Activated CD4-positive, alpha-beta T cell treated with anti-CD3 and anti-CD28 coated beads, Interleukin-2, amount 10 ng/mL, durations not matched to agents 24 days and 14 days (primary cell): ENCODE data around the gene FAM13A. TPM values are rescaled to one million over a fixed set of nuclear protein-coding genes. Genes with fewer than 3 reads are reported as not detected.
"Not testable (repeated sequence)": the region's sequence is repeated elsewhere in the genome, so short reads cannot be mapped to it uniquely, and the experiment has no call there.

Source experiments
- DNase-seq: peaks from one replicate; pipeline ENCODE4 v3.0.0; 2022
- H3K27ac Mint-ChIP-seq: one replicate; pipeline ENCODE4 v1.8.0; 2022; ENCODE audit warnings: mild to moderate bottlenecking, mixed read lengths
- H3K27me3 Mint-ChIP-seq: one replicate; pipeline ENCODE4 v1.8.0; 2022; ENCODE audit warnings: mixed read lengths
- H3K36me3 Mint-ChIP-seq: one replicate; pipeline ENCODE4 v1.8.0; 2022; ENCODE audit warnings: low read depth, mild to moderate bottlenecking, mixed read lengths
- H3K4me1 Mint-ChIP-seq: one replicate; pipeline ENCODE4 v1.8.0; 2021; ENCODE audit warnings: mixed read lengths
- H3K4me3 Mint-ChIP-seq: one replicate; pipeline ENCODE4 v1.8.0; 2022; ENCODE audit warnings: mild to moderate bottlenecking, moderate library complexity, mixed read lengths
- H3K9me3 Mint-ChIP-seq: one replicate; pipeline ENCODE4 v1.8.0; 2021; ENCODE audit warnings: mixed read lengths
- intact Hi-C: fragments of 100-400 bp; cut with micrococcal nuclease; formaldehyde crosslinking; loops from one replicate; pipeline ENCODE4 v1.15.1; 2023
- total RNA-seq: library from RNA; stranded (reverse); gene quantifications from 2 replicates; pipeline ENCODE4 v1.2.3, GENCODE V29; 2022

FAM13A gene
- total RNA-seq, 1 donor from 2014 or later = 3.0 TPM

GRCh38 chr4:89000844-89001360 is 56.1 kb downstream of the FAM13A start:
- intact Hi-C loops = no loop called here

GRCh38 chr4:89000382-89000781 is 56.6 kb downstream of the FAM13A start:
- no peaks in the 10 kb centered on the region for H3K36me3 Mint-ChIP-seq
- intact Hi-C loops = no loop called here
- no peak overlapping the region for H3K27ac Mint-ChIP-seq
- peaks cover 2% of the 10 kb centered on the region for H3K4me1 Mint-ChIP-seq
- DNase-seq = no peak
- peaks cover 3% of the 10 kb centered on the region for H3K9me3 Mint-ChIP-seq
- peaks cover 2% of the 10 kb centered on the region for H3K27me3 Mint-ChIP-seq
- no peak overlapping the region for H3K4me3 Mint-ChIP-seq

More at GRCh38 chr4:89000844-89001360, 56.1 kb downstream of the FAM13A start:
- peaks cover 2% of the 10 kb centered on the region for H3K27me3 Mint-ChIP-seq
- H3K9me3 Mint-ChIP-seq = peaks cover 4% of the 10 kb centered on the region
- H3K27ac Mint-ChIP-seq = no peak overlapping the region
- DNase-seq = no peak
- H3K4me1 Mint-ChIP-seq = peaks cover 2% of the 10 kb centered on the region
- H3K36me3 Mint-ChIP-seq = no peaks in the 10 kb centered on the region
- no peak overlapping the region for H3K4me3 Mint-ChIP-seq

GRCh38 chr4:88999392-88999930 is 57.5 kb downstream of the FAM13A start:
- Mint-ChIP-seq H3K36me3 (no peaks in the 10 kb centered on the region), H3K27ac (no peak overlapping the region), H3K4me3 (no peak overlapping the region), H3K4me1 (peaks cover 2% of the 10 kb centered on the region), H3K9me3 (no peaks in the 10 kb centered on the region), H3K27me3 (peaks cover 2% of the 10 kb centered on the region)
- DNase-seq = no peak
- intact Hi-C loops = no loop called here

- no peak overlapping the region for H3K4me3 Mint-ChIP-seq
- no peak overlapping the region for H3K27ac Mint-ChIP-seq
- H3K27me3 Mint-ChIP-seq = peaks cover 2% of the 10 kb centered on the region
- peaks cover 2% of the 10 kb centered on the region for H3K4me1 Mint-ChIP-seq
- no peaks in the 10 kb centered on the region for H3K36me3 Mint-ChIP-seq
- no peaks in the 10 kb centered on the region for H3K9me3 Mint-ChIP-seq
- intact Hi-C loops = no loop called here
- DNase-seq = no peak
Measured at GRCh38 chr4:88998891-88999290, 58.1 kb downstream of the FAM13A start.

- Mint-ChIP-seq H3K4me1 (peaks cover 2% of the 10 kb centered on the region), H3K9me3 (no peaks in the 10 kb centered on the region)
Measured at GRCh38 chr4:88998001-88998400, 59.0 kb downstream of the FAM13A start.

GRCh38 chr4:88995874-88996273 is 61.1 kb downstream of the FAM13A start:
- H3K9me3 Mint-ChIP-seq = no peaks in the 10 kb centered on the region
- no peaks in the 10 kb centered on the region for H3K36me3 Mint-ChIP-seq
- DNase-seq = no peak
- no peak overlapping the region for H3K27ac Mint-ChIP-seq
- no peak overlapping the region for H3K4me3 Mint-ChIP-seq
- H3K27me3 Mint-ChIP-seq = no peaks in the 10 kb centered on the region
- peaks cover under 1% of the 10 kb centered on the region for H3K4me1 Mint-ChIP-seq
- intact Hi-C loops = no loop called here

More at GRCh38 chr4:88998001-88998400, 59.0 kb downstream of the FAM13A start:
- Mint-ChIP-seq H3K27ac (no peak overlapping the region), H3K36me3 (no peaks in the 10 kb centered on the region), H3K27me3 (peaks cover 2% of the 10 kb centered on the region), H3K4me3 (no peak overlapping the region)
- no peak for DNase-seq
- intact Hi-C loops = no loop called here

GRCh38 chr4:88995257-88995656 is 61.7 kb downstream of the FAM13A start:
- DNase-seq, intact Hi-C loops, H3K4me3 Mint-ChIP-seq, H3K27ac Mint-ChIP-seq, H3K4me1 Mint-ChIP-seq, H3K36me3 Mint-ChIP-seq, H3K9me3 Mint-ChIP-seq, H3K27me3 Mint-ChIP-seq: not testable (repeated sequence)

- DNase-seq = no peak
- no peaks in the 10 kb centered on the region for H3K4me1 Mint-ChIP-seq
- H3K36me3 Mint-ChIP-seq = no peaks in the 10 kb centered on the region
- no peak overlapping the region for H3K27ac Mint-ChIP-seq
- peaks cover 2% of the 10 kb centered on the region for H3K27me3 Mint-ChIP-seq
- H3K9me3 Mint-ChIP-seq = no peaks in the 10 kb centered on the region
- intact Hi-C loops = no loop called here
- no peak overlapping the region for H3K4me3 Mint-ChIP-seq
Measured at GRCh38 chr4:88993246-88993645, 63.7 kb downstream of the FAM13A start.

- Mint-ChIP-seq H3K27ac (no peak overlapping the region), H3K9me3 (no peaks in the 10 kb centered on the region), H3K27me3 (peaks cover 2% of the 10 kb centered on the region), H3K36me3 (no peaks in the 10 kb centered on the region), H3K4me1 (no peaks in the 10 kb centered on the region), H3K4me3 (no peak overlapping the region)
- intact Hi-C loops = no loop called here
- no peak for DNase-seq
Measured at GRCh38 chr4:88991746-88992145, 65.2 kb downstream of the FAM13A start.

GRCh38 chr4:88989990-88990389 is 67.0 kb downstream of the FAM13A start:
- Mint-ChIP-seq H3K27me3 (peaks cover 2% of the 10 kb centered on the region), H3K9me3 (no peaks in the 10 kb centered on the region), H3K4me1 (no peaks in the 10 kb centered on the region), H3K36me3 (no peaks in the 10 kb centered on the region), H3K27ac (no peak overlapping the region), H3K4me3 (no peak overlapping the region)
- DNase-seq = no peak
- intact Hi-C loops = no loop called here

- no peak for DNase-seq
- Mint-ChIP-seq H3K36me3 (no peaks in the 10 kb centered on the region), H3K4me3 (no peak overlapping the region), H3K9me3 (no peaks in the 10 kb centered on the region), H3K4me1 (no peaks in the 10 kb centered on the region), H3K27me3 (peaks cover 11% of the 10 kb centered on the region), H3K27ac (no peak overlapping the region)
- intact Hi-C loops = no loop called here
Measured at GRCh38 chr4:88985088-88985773, 71.8 kb downstream of the FAM13A start.

- Mint-ChIP-seq H3K36me3 (no peaks in the 10 kb centered on the region), H3K4me1 (no peaks in the 10 kb centered on the region), H3K27ac (no peak overlapping the region), H3K27me3 (peaks cover 10% of the 10 kb centered on the region), H3K4me3 (no peak overlapping the region), H3K9me3 (no peaks in the 10 kb centered on the region)
- intact Hi-C loops = no loop called here
- no peak for DNase-seq
Measured at GRCh38 chr4:88982757-88983156, 74.2 kb downstream of the FAM13A start.

- H3K27me3 Mint-ChIP-seq = peaks cover 10% of the 10 kb centered on the region
- H3K36me3 Mint-ChIP-seq = no peaks in the 10 kb centered on the region
- H3K4me3 Mint-ChIP-seq = no peak overlapping the region
- intact Hi-C loops = no loop called here
- no peaks in the 10 kb centered on the region for H3K9me3 Mint-ChIP-seq
- H3K27ac Mint-ChIP-seq = no peak overlapping the region
- DNase-seq = no peak
- H3K4me1 Mint-ChIP-seq = no peaks in the 10 kb centered on the region
Measured at GRCh38 chr4:88981993-88982392, 75.0 kb downstream of the FAM13A start.

- H3K27ac Mint-ChIP-seq = no peak overlapping the region
- no peaks in the 10 kb centered on the region for H3K9me3 Mint-ChIP-seq
- no peaks in the 10 kb centered on the region for H3K4me1 Mint-ChIP-seq
- H3K4me3 Mint-ChIP-seq = no peak overlapping the region
- DNase-seq = no peak
- intact Hi-C loops = no loop called here
- peaks cover 10% of the 10 kb centered on the region for H3K27me3 Mint-ChIP-seq
- H3K36me3 Mint-ChIP-seq = no peaks in the 10 kb centered on the region
Measured at GRCh38 chr4:88981556-88981955, 75.4 kb downstream of the FAM13A start.
